SH-SY5Y (cell line): ENCODE data around the gene EEFSEC.

Experiments
- GATA2 ChIP-seq: IDR thresholded peaks from 2 replicates; pipeline ENCODE4 v1.6.1; 2011; ENCODE audit warnings: mild to moderate bottlenecking, low read depth, low read length
- GATA3 ChIP-seq: IDR thresholded peaks from 2 replicates; pipeline ENCODE4 v1.6.1; 2011; ENCODE audit warnings: low read depth, mild to moderate bottlenecking, low read length, moderate library complexity

The EEFSEC gene

GRCh38 chr3:128243602-128244504, 90.6 kb downstream of the EEFSEC start:
- TF ChIP-seq GATA3 (no peak), GATA2 (no peak)

DNA sequence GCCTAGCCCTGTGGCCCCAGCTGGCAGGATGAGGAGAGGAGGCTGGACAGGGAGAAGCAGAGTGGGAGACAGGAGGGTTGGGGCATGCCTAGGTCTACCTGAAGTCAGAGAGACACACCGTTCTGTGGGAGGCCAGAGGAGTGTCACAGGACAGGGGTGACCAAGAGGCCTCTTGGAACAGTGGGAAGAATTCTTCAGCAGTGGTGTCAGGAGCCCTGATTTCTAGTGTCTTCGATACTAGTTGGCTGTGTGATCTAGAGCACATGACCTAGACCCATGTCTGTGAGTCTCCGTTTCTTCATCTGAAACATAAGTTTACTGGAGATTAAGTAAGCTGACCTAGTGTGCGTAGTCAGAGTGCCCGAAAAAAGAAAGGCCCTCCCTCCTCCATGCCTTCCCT, 92.2 kb downstream of the EEFSEC start:
- TF ChIP-seq GATA3 (no peak), GATA2 (no peak)

DNA sequence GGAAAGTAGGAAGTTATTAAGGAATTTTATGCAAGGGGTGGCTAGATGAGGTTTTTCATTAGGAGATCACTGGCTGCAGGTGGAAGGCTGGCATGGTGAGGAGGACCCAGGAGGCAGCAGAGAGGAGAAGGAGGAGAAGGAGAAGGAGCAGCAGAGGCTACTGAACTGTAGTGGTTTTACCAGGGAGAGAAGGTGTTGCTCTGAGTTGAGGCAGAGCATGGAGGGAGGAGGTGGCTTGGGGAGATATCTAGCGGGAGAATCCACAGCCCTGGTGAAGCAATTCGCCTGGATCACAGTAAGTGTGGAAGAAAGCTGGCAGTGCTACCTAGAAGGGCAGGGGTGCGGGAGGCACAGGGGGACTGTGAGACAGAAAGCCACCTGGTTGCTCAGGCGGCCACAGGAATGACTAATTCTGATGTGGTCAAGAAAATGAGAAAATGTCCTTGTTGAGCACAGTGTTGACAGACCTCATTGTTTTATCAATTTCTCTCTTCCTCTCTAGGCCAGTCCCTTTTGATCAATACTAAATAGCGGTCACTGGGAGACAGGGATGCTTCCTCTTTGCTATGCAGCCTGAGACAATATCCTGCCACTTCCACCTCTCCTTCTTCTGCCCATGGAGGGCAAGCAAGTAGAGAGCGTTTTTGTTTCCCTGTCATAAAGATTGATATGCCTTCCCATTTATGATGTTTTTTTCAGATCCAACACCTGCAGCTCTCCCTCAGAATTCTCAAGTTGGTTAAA, 94.6 kb downstream of the EEFSEC start:
- TF ChIP-seq GATA3 (no peak), GATA2 (no peak)

DNA sequence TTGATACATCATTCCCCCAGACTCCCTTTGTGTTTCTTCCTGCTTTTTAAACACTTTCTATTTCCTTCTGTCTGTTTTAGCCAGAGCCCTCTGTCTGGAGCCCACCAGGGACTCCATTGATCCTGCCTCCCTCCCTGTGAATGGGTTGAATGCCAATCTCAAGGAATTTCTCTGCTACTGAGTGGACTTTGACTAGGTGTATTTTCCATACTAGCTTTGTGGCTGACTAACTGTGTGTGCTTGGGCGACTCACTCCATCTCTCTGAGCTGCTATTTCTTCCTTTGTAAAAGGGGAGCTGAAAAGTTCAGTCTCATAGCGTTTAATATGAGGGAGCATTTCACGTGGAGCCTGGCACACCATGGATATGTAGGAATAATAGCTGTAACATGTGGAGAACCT, 98.8 kb downstream of the EEFSEC start:
- TF ChIP-seq GATA3 (no peak), GATA2 (no peak)

GRCh38 chr3:128253150-128253549, 99.9 kb downstream of the EEFSEC start:
- TF ChIP-seq GATA3 (no peak), GATA2 (no peak)

DNA sequence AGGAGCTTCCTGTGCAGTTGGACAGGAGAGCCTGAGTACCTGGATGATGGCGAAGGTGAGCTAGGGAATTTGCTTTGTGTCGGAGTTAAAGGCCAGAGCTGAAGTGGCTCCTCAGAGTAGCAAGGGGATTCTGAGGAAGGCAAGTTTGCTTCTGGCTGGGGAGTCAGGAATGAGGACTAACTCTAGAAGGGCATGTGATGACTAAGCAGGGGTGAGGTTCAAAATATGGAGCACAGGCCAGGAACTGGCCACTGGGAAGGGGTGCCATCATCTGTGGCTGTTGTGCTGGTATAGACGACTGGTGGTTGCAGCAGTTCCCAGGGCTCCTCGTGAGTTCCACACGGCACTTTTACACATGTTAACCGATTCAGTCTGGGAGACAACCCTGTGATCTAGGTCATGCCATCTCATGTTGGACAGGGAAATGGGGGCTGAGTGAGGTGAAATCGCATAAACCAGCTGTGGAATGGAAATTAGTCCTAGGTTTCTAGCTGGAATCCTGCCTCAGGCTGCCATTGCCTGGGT, 100.8 kb downstream of the EEFSEC start:
- TF ChIP-seq GATA2: no peak
- TF ChIP-seq GATA3: no peak

- TF ChIP-seq GATA2 (no peak), GATA3 (no peak)
Measured at GRCh38 chr3:128254967-128255366, 101.7 kb downstream of the EEFSEC start.

DNA sequence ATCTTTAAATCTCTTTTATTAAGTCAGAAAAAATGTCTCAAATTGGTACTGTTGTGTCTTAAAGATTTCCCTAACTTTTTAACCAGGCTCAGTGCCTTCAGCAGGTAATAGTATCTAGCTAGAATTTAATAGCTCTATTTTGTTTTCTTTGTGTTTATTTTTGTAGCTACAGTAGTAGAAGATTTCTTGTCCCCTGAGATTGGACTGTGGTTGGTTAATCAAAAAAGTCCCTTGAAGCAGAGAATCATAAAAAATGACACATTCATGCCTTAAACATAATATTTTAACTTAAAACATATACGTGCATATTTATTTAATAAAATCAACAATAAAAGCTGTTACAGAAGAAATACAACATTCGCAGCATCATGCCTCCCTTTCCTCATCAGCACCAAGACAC, 102.8 kb downstream of the EEFSEC start:
- TF ChIP-seq GATA3 (no peak), GATA2 (no peak)

DNA sequence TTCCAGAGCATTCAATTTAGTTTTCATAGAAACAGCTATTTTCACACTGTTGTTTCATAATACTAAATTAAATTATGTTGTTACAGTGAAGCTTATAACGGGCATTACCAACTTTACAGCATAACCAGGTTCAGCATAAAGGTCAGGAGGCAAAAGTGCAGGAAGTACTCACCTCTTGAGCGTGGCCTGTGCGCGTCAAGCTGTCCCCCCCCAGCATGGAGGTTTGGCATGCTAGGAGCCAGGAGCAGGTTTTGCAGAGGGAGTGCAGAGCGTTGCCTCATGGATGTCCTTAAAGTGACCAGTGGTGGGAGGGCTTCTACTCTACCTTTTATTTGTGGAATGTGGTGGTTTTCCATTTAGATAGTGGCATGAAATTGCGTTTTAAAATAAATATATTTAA, 104.4 kb downstream of the EEFSEC start:
- TF ChIP-seq GATA3 (no peak), GATA2 (no peak)

DNA sequence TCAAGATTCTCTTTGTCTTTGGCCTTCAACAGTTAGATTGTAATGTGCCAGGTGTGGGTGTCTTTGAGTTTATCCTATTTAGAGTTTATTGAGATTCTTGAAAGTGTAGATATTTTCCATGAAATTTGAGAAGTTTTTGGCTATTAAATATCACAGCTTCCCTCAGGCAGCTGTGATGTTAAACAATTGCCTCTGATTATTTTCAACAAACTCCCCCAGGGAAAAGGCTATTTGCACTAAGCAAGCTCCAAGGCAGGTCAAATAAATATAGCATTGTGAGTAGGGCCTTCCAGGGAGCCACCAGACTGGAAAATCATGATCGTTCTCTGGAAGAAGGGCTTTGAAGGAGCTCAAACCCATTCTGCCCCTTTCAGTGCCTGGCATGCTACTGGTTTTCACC, 107.0 kb downstream of the EEFSEC start:
- TF ChIP-seq GATA2 (no peak), GATA3 (no peak)

- no peak for TF ChIP-seq GATA3
- TF ChIP-seq GATA2: no peak
Measured at GRCh38 chr3:128262457-128262856, 109.2 kb downstream of the EEFSEC start.

- TF ChIP-seq GATA3: no peak
- no peak for TF ChIP-seq GATA2
Measured at GRCh38 chr3:128263118-128263517, 109.8 kb downstream of the EEFSEC start.

DNA sequence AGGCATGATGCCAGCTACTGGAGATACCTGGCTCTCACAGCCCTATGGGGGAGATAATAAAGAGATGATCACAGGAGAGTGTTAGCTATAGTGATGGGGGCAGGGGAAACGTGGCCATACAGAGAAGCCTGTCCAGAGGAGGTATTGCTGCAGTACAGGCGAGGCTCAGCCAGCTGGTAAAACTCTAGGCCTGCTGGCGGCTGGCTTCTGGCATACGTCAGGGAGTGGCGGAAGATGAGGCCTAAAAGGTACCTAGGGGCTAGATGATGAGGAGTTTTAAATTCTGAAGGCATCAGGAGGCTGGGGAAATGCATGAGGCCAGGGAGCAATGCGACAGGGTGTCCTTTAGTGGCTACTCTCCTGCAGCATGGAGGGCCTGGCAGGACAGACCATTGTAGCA, 110.7 kb downstream of the EEFSEC start:
- TF ChIP-seq GATA2: no peak
- no peak for TF ChIP-seq GATA3

- TF ChIP-seq GATA3 (no peak), GATA2 (no peak)
Measured at GRCh38 chr3:128266453-128266852, 113.2 kb downstream of the EEFSEC start.

DNA sequence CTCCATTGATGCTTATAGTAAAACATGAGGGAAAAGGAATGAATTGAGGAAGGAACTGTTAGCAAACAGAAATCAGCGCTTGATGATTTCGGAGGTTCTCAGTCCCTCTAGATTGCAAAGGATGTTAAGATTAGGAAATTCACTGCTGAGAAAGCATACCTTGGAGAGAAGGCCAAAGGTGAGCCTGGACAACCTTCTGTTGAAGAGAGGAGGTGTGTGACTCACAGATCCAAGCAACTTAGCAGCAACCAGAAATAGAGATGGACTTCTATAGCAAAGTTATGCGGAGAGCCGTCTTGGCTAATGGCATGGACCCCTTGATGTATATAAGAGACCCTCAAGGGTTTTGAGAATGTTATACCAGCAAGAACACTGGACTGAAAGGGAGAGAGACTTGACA, 114.3 kb downstream of the EEFSEC start:
- no peak for TF ChIP-seq GATA3
- no peak for TF ChIP-seq GATA2
